Measurements from ENCODE around the gene ZNFX1. TPM values are rescaled to one million over a fixed set of nuclear protein-coding genes. Genes with fewer than 3 reads are reported as not detected.

Gene ZNFX1
- total RNA-seq, 1 experiment from 2014 or later, result 11.0 TPM

DNA sequence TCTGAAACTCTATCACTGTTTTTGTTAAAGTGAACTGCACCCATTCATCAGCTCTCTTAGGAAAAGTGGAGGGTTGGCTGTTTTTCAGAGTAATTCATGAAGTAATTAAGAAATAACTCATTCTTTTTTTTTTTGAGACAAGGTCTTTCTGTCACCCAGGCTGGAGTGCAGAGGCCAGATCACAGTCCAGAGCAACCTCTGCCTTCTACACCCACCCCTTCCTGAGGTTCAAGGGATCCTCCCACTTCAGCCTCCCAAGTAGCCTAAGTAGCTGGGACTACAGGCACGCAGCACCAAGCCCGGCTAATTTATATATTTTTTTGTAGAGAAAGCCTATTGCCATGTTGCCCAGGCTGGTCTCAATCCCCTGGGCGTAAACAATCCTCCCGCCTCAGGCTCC, 2.6 kb downstream of the ZNFX1 start:
- Mint-ChIP-seq H3K9me3 (peaks cover 3% of the 10 kb centered on the region), H3K27me3 (ENCODE audit: low read depth) (no peaks in the 10 kb centered on the region; the same call in 1 of the 2 replicates), H3K4me1 (peaks cover 13% of the 10 kb centered on the region), H3K4me3 (no peak overlapping the region), H3K36me3 (peaks cover 62% of the 10 kb centered on the region), H3K27ac (no peak overlapping the region)
- TF ChIP-seq, protein P1, sequence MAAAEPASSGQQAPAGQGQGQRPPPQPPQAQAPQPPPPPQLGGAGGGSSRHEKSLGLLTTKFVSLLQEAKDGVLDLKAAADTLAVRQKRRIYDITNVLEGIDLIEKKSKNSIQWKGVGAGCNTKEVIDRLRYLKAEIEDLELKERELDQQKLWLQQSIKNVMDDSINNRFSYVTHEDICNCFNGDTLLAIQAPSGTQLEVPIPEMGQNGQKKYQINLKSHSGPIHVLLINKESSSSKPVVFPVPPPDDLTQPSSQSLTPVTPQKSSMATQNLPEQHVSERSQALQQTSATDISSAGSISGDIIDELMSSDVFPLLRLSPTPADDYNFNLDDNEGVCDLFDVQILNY (CRISPR knock-in tag; IDR thresholded peaks at IDR 0.05), result no peak
- TF ChIP-seq GTF2I (CRISPR knock-in tag; conservative IDR thresholded peaks at IDR 0.05), result no peak
- no peak for DNase-seq (ENCODE audit: low spot score)
- ATAC-seq, result no peak
- CTCF ChIA-PET, result no interaction called here
- POLR2A ChIA-PET, result no interaction called here

DNA sequence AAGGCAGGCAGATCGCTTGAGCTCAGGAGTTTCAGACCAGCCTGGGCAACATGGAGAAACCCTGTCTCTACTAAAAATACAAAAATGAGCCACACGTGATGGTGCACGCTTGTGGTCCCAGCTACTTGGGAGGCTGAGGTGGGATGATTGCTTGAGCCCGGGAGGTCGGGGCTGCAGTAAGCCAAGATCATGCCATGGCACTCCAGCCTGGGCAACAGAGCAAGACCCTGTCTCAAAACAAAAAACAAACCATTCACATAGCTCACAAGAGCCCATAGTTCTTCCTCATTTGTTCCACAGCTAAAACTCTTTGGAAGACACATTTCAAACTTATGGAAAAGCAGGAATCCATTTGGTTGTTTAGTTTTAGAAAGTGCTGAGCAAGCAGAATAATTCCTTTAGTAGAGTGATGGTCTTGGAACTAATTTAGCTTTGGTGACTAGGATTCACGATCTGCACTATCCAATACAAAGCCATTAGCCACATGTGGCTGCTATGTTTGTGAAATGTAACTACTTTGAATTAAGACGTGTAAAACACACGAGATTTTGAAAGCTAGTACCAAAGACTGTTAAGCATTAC, 4.1 kb downstream of the ZNFX1 start:
- peaks cover 9% of the 10 kb centered on the region for H3K4me1 Mint-ChIP-seq
- H3K4me3 Mint-ChIP-seq, result no peak overlapping the region
- H3K27ac Mint-ChIP-seq, result no peak overlapping the region
- ChIA-PET POLR2A (no interaction called here), CTCF (no interaction called here)
- TF ChIP-seq GTF2I (CRISPR knock-in tag; conservative IDR thresholded peaks at IDR 0.05) (no peak), ZNF121 (CRISPR knock-in tag; IDR thresholded peaks at IDR 0.05) (0 out of 2 replicates have a peak, but pooled peaks have one; percentile 31)
- H3K36me3 Mint-ChIP-seq, result peaks cover 62% of the 10 kb centered on the region
- ATAC-seq, result no peak
- no peak for DNase-seq (ENCODE audit: low spot score)
- H3K27me3 Mint-ChIP-seq (ENCODE audit: low read depth), result no peaks in the 10 kb centered on the region
- H3K9me3 Mint-ChIP-seq, result peaks cover 8% of the 10 kb centered on the region

- CTCF ChIA-PET, result no interaction called here
- POLR2A ChIA-PET, result interaction anchor here (0.5 kb wide), 1 partner anchor 24 kb away, joined by 3 read pairs; no protein-coding TSS in a partner anchor
- TF ChIP-seq, protein P2, sequence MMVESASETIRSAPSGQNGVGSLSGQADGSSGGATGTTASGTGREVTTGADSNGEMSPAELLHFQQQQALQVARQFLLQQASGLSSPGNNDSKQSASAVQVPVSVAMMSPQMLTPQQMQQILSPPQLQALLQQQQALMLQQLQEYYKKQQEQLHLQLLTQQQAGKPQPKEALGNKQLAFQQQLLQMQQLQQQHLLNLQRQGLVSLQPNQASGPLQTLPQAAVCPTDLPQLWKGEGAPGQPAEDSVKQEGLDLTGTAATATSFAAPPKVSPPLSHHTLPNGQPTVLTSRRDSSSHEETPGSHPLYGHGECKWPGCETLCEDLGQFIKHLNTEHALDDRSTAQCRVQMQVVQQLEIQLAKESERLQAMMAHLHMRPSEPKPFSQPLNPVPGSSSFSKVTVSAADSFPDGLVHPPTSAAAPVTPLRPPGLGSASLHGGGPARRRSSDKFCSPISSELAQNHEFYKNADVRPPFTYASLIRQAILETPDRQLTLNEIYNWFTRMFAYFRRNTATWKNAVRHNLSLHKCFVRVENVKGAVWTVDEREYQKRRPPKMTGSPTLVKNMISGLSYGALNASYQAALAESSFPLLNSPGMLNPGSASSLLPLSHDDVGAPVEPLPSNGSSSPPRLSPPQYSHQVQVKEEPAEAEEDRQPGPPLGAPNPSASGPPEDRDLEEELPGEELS (CRISPR knock-in tag; IDR thresholded peaks at IDR 0.05), result no peak
- TF ChIP-seq EMX1 (CRISPR knock-in tag; IDR thresholded peaks at IDR 0.05) (no peak), JAZF1 (CRISPR knock-in tag; IDR thresholded peaks at IDR 0.05) (no peak), ZNF416 (CRISPR knock-in tag; IDR thresholded peaks at IDR 0.05) (no peak), ZMAT4 (CRISPR knock-in tag; IDR thresholded peaks at IDR 0.05) (no peak)
- Mint-ChIP-seq H3K36me3 (peaks cover 64% of the 10 kb centered on the region), H3K4me1 (peaks cover 9% of the 10 kb centered on the region), H3K27ac (no peak overlapping the region), H3K4me3 (no peak overlapping the region), H3K27me3 (ENCODE audit: low read depth) (no peaks in the 10 kb centered on the region), H3K9me3 (peaks cover 14% of the 10 kb centered on the region)
- DNase-seq (ENCODE audit: low spot score) (no peak), ATAC-seq (no peak)
Observed at GRCh38 chr20:49272654-49273053, 5.2 kb downstream of the ZNFX1 start.

DNA sequence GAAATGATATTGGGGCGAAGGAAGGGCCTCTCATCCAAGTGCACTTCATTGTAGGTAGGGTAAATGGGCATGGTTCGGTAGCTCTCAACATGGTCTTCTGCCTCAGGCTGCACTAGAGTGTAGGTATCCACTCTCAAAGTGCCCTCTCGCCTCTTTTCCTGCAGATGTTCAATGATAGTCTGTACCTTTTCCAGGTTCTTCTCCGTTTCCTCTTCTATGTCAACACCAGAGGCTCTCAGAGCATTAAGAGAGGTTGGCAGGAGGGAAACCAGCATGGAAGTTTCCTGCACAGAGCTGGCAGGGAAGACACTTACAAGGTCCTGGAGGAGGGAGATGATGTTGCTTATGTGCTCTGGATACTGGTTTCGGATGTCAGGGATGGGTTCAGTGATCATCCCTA, 7.1 kb downstream of the ZNFX1 start:
- Mint-ChIP-seq H3K4me3 (no peak overlapping the region), H3K9me3 (peaks cover 10% of the 10 kb centered on the region), H3K27ac (no peak overlapping the region), H3K36me3 (peaks cover 67% of the 10 kb centered on the region), H3K27me3 (ENCODE audit: low read depth) (no peaks in the 10 kb centered on the region), H3K4me1 (no peaks in the 10 kb centered on the region)
- TF ChIP-seq FOXK1 (CRISPR knock-in tag; IDR thresholded peaks at IDR 0.05), result no peak
- TF ChIP-seq GRHL2 (CRISPR knock-in tag; IDR thresholded peaks at IDR 0.05; ENCODE audit: insufficient replicate concordance, severe bottlenecking), result no peak
- TF ChIP-seq USF1 (CRISPR knock-in tag; IDR thresholded peaks at IDR 0.05), result no peak
- no peak for TF ChIP-seq USF2 (CRISPR knock-in tag; IDR thresholded peaks at IDR 0.05)
- TF ChIP-seq FOXJ3 (CRISPR knock-in tag; IDR thresholded peaks at IDR 0.05; ENCODE audit: borderline replicate concordance), result no peak
- TF ChIP-seq ZNF396 (CRISPR knock-in tag; IDR thresholded peaks at IDR 0.05; ENCODE audit: borderline replicate concordance), result no peak
- no peak for TF ChIP-seq JUN (CRISPR knock-in tag; IDR thresholded peaks at IDR 0.05)
- TF ChIP-seq ESRRA (CRISPR knock-in tag; IDR thresholded peaks at IDR 0.05; ENCODE audit: borderline replicate concordance), result no peak
- TF ChIP-seq JAZF1 (CRISPR knock-in tag; IDR thresholded peaks at IDR 0.05), result no peak
- ChIA-PET CTCF (interaction anchor here (1.2 to 1.3 kb wide), 2 partner anchors 24 to 53 kb away, joined by 4 to 5 read pairs; no protein-coding TSS in a partner anchor), POLR2A (interaction anchor here (0.7 kb wide), 1 partner anchor 21 kb away, joined by 3 read pairs; no protein-coding TSS in a partner anchor)
- no peak for DNase-seq (ENCODE audit: low spot score)
- ATAC-seq, result no peak

Data from WTC11 (cell line).